ENCODE results near the gene TBX6. TPM values are rescaled to one million over a fixed set of nuclear protein-coding genes. Genes with fewer than 3 reads are reported as not detected.

TBX6 gene
- total RNA-seq, 1 experiment from 2014 or later = 5.1 TPM

GRCh38 chr16:30065102-30065942 is 26.4 kb downstream of the TBX6 start, which contains the start of gene ALDOA (continued):
- TF ChIP-seq ZNF532 (CRISPR knock-in tag; IDR thresholded peaks at IDR 0.05; ENCODE audit: borderline replicate concordance) (no peak), AFF4 (CRISPR knock-in tag; IDR thresholded peaks at IDR 0.05; ENCODE audit: borderline replicate concordance) (no peak; the same call in 1 of the 2 replicates), CREM (CRISPR knock-in tag; IDR thresholded peaks at IDR 0.05) (peak; percentile 37; the same call in 1 of the 2 replicates), SP1 (CRISPR knock-in tag; conservative IDR thresholded peaks at IDR 0.05) (peak; percentile 94), JUN (CRISPR knock-in tag; IDR thresholded peaks at IDR 0.05) (peak; percentile 46; the same call in 1 of the 2 replicates), ZMAT4 (CRISPR knock-in tag; IDR thresholded peaks at IDR 0.05) (no peak), NR1H2 (CRISPR knock-in tag; IDR thresholded peaks at IDR 0.05) (no peak), SMAD4 (CRISPR knock-in tag; IDR thresholded peaks at IDR 0.05) (no peak), CBFB (CRISPR knock-in tag; IDR thresholded peaks at IDR 0.05; ENCODE audit: low read depth) (0 out of 2 replicates have a peak, but pooled peaks have one; percentile 17), ATF1 (CRISPR knock-in tag; IDR thresholded peaks at IDR 0.05) (peak; percentile 86; the same call in 1 of the 2 replicates), JAZF1 (CRISPR knock-in tag; IDR thresholded peaks at IDR 0.05) (no peak), PRRX2 (CRISPR knock-in tag; IDR thresholded peaks at IDR 0.05) (no peak), RORB (CRISPR knock-in tag; IDR thresholded peaks at IDR 0.05) (no peak), SMAD3 (CRISPR knock-in tag; IDR thresholded peaks at IDR 0.05; ENCODE audit: borderline replicate concordance) (peak; percentile 91), ZNF263 (CRISPR knock-in tag; IDR thresholded peaks at IDR 0.05; ENCODE audit: low read depth) (peak; percentile 22; the same call in 1 of the 2 replicates), NFATC4 (CRISPR knock-in tag; IDR thresholded peaks at IDR 0.05) (no peak; the same call in 1 of the 2 replicates), TP53 (CRISPR knock-in tag; IDR thresholded peaks at IDR 0.05) (peak; percentile 73; the same call in 1 of the 2 replicates), TEAD1 (CRISPR knock-in tag; IDR thresholded peaks at IDR 0.05) (peak; percentile 76), PREB (CRISPR knock-in tag; IDR thresholded peaks at IDR 0.05; ENCODE audit: borderline replicate concordance) (peak; percentile 41; the same call in 1 of the 2 replicates), NFE2L1 (CRISPR knock-in tag; IDR thresholded peaks at IDR 0.05) (peak; percentile 99)
- TF ChIP-seq, protein P1, sequence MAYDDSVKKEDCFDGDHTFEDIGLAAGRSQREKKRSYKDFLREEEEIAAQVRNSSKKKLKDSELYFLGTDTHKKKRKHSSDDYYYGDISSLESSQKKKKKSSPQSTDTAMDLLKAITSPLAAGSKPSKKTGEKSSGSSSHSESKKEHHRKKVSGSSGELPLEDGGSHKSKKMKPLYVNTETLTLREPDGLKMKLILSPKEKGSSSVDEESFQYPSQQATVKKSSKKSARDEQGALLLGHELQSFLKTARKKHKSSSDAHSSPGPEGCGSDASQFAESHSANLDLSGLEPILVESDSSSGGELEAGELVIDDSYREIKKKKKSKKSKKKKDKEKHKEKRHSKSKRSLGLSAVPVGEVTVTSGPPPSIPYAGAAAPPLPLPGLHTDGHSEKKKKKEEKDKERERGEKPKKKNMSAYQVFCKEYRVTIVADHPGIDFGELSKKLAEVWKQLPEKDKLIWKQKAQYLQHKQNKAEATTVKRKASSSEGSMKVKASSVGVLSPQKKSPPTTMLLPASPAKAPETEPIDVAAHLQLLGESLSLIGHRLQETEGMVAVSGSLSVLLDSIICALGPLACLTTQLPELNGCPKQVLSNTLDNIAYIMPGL (CRISPR knock-in tag; IDR thresholded peaks at IDR 0.05) = peak; percentile 85; the same call in 1 of the 2 replicates
- TF ChIP-seq, protein P2, sequence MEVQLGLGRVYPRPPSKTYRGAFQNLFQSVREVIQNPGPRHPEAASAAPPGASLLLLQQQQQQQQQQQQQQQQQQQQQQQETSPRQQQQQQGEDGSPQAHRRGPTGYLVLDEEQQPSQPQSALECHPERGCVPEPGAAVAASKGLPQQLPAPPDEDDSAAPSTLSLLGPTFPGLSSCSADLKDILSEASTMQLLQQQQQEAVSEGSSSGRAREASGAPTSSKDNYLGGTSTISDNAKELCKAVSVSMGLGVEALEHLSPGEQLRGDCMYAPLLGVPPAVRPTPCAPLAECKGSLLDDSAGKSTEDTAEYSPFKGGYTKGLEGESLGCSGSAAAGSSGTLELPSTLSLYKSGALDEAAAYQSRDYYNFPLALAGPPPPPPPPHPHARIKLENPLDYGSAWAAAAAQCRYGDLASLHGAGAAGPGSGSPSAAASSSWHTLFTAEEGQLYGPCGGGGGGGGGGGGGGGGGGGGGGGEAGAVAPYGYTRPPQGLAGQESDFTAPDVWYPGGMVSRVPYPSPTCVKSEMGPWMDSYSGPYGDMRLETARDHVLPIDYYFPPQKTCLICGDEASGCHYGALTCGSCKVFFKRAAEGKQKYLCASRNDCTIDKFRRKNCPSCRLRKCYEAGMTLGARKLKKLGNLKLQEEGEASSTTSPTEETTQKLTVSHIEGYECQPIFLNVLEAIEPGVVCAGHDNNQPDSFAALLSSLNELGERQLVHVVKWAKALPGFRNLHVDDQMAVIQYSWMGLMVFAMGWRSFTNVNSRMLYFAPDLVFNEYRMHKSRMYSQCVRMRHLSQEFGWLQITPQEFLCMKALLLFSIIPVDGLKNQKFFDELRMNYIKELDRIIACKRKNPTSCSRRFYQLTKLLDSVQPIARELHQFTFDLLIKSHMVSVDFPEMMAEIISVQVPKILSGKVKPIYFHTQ (CRISPR knock-in tag; IDR thresholded peaks at IDR 0.05) = no peak
- TF ChIP-seq, protein P3, sequence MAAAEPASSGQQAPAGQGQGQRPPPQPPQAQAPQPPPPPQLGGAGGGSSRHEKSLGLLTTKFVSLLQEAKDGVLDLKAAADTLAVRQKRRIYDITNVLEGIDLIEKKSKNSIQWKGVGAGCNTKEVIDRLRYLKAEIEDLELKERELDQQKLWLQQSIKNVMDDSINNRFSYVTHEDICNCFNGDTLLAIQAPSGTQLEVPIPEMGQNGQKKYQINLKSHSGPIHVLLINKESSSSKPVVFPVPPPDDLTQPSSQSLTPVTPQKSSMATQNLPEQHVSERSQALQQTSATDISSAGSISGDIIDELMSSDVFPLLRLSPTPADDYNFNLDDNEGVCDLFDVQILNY (CRISPR knock-in tag; IDR thresholded peaks at IDR 0.05) = peak; percentile 54; the same call in 1 of the 2 replicates

Data from WTC11 (cell line).